HG03378 (cell line): ENCODE results near the gene TAF1.
"Not testable (repeated sequence)": the region's sequence is repeated elsewhere in the genome, so short reads cannot be mapped to it uniquely, and the experiment has no call there.

ENCODE experiments used
- ATAC-seq: cut with Tn5 transposase; IDR thresholded peaks from one replicate; pipeline ENCODE4 v1.9.1; 2021; ENCODE audit warnings: mild to moderate bottlenecking, moderate library complexity; ENCODE audit not compliant: unreplicated experiment

Gene TAF1

DNA sequence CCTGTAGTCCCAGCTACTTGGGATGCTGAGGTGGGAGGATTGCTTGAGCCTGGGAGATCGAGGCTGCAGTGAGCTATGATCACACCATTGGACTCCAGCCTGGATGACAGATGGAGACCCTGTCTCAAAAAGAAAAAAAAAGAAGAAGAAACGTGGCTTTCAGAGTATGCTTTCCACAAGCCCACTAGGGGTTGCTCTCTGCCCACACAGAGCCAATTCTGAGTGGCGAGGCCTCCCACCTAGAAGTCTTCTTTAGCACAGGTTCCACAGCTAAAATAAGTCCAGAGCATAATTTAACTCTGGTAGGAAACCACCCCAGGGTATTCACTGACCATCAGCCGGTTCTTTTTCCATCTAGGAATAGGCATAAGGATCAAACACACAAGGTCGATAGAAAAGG, 50.1 kb downstream of the TAF1 start:
- not testable (repeated sequence) for ATAC-seq

GRCh38 chrX:71420686-71421085, 54.5 kb downstream of the TAF1 start:
- ATAC-seq, result no peak

DNA sequence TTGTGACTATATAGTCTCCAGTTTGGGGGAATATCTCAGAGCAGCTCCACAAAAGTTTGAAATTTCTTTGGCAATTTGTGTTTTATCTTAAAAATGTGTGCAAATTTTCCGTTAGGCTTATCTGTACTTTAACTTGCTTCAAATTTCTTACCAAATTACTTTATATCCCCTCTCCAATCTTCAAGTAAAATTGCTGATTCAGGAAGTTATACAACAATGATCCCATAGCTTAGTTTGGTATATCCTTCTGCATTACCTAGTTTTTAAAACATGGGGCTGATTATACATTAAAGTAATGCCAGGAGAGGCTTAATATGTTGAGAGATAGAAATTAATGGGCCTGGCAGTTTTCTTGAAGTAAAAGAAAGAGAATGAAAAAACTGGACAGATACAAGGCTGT, 66.6 kb downstream of the TAF1 start:
- no peak for ATAC-seq

DNA sequence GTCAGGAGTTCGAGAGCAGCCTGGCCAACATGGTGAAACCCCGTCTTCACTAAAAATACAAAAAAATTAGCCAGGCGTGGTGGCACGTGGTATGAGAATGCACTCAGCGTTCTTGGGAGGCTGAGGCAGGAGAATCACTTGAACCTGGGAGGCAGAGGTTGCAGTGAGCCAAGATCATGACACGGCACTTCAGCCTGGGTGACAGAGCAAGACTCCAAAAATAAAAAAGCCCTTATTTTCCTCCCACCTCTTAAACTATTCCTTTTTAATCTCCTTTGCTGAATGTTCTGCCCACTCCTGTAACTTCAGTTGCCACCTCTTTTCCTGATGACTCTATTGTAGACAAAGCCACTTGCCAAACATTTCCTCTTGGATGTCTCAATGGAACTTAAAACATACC, 72.6 kb downstream of the TAF1 start:
- no peak for ATAC-seq

- no peak for ATAC-seq
Observed at GRCh38 chrX:71439420-71439819, 73.3 kb downstream of the TAF1 start.

- ATAC-seq, result no peak
Observed at GRCh38 chrX:71439896-71440295, 73.7 kb downstream of the TAF1 start.

DNA sequence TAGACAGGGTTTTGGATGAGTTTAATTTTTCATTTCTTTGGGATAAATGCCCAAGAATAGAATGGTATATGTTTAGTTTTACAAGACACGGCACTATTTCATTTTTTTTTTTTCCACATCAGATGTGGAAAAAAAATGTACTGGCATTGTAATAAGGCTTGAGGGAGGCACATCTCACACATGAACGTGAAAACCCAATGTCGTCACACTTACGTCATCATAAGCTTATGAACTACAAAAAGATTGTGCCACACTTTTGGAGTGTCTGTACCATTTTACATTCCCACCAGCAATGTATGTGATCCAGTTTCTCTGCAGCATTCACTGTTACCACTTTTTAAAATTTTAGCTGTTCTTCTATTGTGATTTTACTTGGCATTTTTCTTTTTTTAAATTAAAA, 74.2 kb downstream of the TAF1 start:
- ATAC-seq, result no peak

- ATAC-seq, result not testable (repeated sequence)
Observed at GRCh38 chrX:71441809-71442208, 75.7 kb downstream of the TAF1 start.

DNA sequence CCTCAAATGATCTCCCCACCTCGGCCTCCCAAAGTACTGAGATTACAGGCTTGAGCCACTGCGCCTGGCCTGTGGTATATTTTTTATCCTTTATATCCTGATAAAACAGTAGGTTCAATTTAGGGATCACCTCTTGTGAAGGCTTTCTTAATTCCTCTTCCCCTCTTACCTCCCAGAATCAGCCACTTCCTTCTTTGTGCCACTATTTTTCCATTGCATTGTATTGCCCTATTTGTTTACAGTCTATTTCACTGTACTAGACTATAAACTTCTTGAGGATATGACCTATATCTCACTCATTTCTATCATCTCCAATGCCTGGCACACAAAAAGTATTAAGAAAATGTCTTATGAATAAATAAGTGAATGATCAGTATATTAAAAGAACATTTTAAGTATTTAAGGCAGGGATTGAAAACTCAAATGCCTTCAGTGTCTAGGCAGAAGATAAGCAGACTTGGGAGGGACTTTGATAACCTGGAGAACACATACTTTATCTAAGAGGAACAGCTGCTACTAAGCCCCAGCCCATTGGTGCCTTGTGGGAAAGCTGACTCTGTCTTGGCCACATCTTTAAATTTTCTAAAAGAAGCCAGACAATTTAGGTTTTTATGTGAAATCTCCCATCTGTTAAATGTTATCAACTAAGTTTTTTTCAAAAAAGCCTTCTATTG, 84.4 kb downstream of the TAF1 start:
- no peak for ATAC-seq

DNA sequence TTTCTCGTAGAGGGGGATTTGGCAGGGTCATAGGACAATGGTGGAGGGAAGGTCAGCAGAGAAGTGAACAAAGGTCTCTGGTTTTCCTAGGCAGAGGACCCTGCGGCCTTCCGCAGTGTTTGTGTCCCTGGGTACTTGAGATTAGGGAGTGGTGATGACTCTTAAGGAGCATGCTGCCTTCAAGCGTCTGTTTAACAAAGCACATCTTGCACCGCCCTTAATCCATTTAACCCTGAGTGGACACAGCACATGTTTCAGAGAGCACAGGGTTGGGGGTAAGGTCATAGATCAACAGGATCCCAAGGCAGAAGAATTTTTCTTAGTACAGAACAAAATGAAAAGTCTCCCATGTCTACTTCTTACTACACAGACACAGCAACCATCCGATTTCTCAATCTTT, 85.4 kb downstream of the TAF1 start:
- ATAC-seq, result not testable (repeated sequence)

DNA sequence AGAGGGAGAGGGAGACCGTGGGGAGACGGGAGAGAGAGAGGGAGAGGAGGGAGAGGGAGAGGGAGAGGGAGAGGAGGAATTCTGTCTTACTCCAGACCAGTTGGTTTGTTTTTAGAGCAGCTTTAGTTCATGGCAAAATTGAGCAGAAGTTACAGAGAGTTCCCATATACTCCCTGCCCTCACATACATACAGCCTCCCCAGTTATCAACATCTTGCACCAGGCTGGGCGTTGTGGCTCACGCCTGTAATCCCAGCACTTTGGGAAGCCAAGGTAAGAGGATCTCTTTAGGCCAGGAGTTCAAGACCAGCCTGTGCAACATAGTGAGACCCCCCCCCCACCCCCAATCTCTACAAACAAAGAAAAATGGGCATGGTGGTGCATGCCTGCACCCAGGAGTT, 86.9 kb downstream of the TAF1 start:
- no peak for ATAC-seq

- no peak for ATAC-seq
Observed at GRCh38 chrX:71454222-71454621, 88.1 kb downstream of the TAF1 start.

DNA sequence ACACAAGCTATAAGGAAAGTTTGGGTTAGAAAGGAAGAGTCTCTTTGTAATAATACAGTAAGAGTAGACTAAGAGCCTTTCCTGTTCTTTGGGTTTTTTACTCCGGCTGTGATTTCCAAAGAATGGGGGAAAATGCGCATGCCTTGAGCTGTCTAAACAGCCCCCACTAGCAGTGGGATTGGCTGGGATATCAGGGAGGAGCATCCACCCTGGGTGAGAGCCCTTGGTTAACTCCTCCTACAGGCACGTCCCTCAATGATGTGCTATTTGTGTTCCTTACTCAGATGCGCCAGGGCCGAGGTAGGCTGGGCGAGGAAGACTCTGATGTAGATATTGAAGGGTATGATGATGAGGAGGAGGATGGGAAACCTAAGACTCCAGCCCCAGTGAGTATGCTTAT, 92.7 kb downstream of the TAF1 start:
- ATAC-seq, result no peak

DNA sequence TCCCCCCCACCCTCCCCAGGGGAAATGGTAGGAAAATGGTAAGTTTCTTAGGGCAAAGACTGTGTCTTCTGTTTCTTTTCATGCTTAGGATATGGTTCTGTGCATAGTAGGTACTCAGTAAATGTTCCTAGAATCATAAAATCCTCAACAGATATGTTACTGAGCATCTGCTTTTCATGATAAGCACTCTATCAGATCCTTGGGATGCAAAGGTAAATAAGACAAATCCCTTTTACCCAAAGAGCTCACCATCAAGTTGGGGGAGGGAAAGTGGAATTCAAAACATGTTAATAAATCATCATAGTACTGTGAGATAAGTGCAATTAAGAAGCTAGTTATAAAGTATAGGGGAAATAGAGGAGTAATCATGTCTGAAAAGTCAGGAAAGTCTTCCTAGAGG, 98.8 kb downstream of the TAF1 start:
- ATAC-seq, result no peak

GRCh38 chrX:71466979-71467523, 100.9 kb downstream of the TAF1 start:
- ATAC-seq, result no peak

DNA sequence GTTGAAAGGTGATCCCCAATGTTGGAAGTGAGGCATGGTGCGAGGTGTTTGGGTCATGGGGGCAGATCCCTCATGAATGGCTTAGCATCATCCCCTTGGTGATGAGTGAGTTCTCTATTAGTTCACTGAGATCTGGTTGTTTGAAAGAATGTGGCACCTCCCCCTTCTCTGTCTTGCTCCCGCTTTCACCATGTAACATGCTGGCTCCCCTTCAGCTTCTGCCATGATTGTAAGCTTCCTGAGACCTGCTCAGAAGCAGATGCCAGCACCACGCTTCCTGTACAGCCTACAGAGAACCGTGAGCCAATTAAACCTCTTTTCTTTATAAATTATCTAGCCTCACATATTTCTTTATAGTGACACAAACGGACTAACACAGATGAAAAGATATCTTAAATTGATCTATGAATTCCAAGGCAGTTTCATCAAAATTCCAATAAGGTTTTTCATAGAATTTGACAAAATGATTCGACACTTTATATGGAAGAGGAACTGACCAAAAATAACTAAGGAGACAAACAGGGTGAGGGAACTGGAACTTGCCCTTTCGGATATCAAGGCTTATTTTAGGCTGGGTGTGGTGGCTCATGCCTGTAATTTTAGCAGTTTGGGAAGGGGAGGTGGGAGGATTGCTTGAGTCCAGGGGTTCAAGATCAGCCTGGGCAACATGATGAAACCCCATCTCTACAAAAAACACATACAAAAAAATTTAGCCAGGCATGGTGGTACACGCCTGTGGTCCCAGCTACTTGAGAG, 109.8 kb downstream of the TAF1 start:
- no peak for ATAC-seq

DNA sequence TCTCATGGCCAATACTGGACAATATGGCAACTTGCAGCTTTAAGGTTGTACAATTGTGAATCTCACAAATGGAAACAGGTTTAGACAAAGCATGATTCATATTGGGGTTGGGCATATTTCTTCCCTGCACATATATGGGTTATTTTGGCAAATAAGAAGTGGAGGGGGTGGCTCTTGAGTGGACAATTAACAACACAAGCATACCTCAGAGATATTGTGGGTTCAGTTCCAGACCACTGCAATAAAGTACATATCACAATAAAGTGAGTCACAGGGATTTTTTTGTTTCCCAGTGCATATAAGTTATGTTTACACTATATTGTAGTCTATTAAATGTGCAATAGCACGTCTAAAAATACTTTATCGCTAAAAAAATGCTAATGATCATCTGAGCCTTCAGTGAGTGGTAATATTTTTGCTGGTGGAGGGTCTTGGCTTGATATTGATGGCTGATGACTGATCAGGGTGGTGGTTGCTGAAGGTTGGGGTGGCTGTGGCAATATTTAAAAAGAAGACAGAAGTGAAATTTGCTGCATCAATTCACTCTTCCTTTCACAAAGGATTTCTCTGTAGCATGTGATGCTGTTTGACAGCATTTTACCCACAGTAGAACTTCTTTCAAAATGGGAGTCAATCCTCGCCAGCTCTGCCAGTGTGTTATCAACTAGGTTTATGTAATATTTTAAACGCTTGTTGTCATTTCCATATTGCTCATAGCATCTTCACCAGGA, 116.2 kb downstream of the TAF1 start:
- ATAC-seq, result no peak

GRCh38 chrX:71487814-71488213, 121.7 kb downstream of the TAF1 start:
- ATAC-seq, result no peak

GRCh38 chrX:71489540-71489939, 123.4 kb downstream of the TAF1 start:
- no peak for ATAC-seq

- no peak for ATAC-seq
Observed at GRCh38 chrX:71492231-71493065, 126.3 kb downstream of the TAF1 start.

- no peak for ATAC-seq
Observed at GRCh38 chrX:71493111-71493613, 127.0 kb downstream of the TAF1 start.
